H7 (cell line): ENCODE measurements around the gene PCBP3. TPM values are rescaled to one million over a fixed set of nuclear protein-coding genes. Genes with fewer than 3 reads are reported as not detected.
"Not testable (repeated sequence)": the region's sequence is repeated elsewhere in the genome, so short reads cannot be mapped to it uniquely, and the experiment has no call there.

ENCODE experiments used
- DNase-seq: peaks from one replicate; pipeline ENCODE4 v3.0.0; 2012
- H3K27me3 ChIP-seq: 2 replicates; pipeline ENCODE4 v1.6.0; 2011; ENCODE audit warnings: mild to moderate bottlenecking, low read length; ENCODE audit not compliant: control insufficient read depth, insufficient read depth
- H3K36me3 ChIP-seq: replicated peaks from 2 replicates; pipeline ENCODE4 v1.5.1; 2011; ENCODE audit warnings: low read length; ENCODE audit not compliant: control insufficient read depth, insufficient read depth
- H3K4me3 ChIP-seq: 2 replicates; pipeline ENCODE4 v1.5.1; 2011; ENCODE audit warnings: low read depth, mild to moderate bottlenecking, control low read depth, low read length, moderate library complexity; ENCODE audit not compliant: insufficient read depth
- total RNA-seq: library from RNA; depleted of rRNA; stranded (reverse); fragments of >200 nt; shearing (Covaris generic); gene quantifications from 2 replicates; pipeline ENCODE4 v1.2.3, GENCODE V29; 2014

PCBP3 gene
- total RNA-seq, 1 experiment from 2014 or later = 1.8 TPM

DNA sequence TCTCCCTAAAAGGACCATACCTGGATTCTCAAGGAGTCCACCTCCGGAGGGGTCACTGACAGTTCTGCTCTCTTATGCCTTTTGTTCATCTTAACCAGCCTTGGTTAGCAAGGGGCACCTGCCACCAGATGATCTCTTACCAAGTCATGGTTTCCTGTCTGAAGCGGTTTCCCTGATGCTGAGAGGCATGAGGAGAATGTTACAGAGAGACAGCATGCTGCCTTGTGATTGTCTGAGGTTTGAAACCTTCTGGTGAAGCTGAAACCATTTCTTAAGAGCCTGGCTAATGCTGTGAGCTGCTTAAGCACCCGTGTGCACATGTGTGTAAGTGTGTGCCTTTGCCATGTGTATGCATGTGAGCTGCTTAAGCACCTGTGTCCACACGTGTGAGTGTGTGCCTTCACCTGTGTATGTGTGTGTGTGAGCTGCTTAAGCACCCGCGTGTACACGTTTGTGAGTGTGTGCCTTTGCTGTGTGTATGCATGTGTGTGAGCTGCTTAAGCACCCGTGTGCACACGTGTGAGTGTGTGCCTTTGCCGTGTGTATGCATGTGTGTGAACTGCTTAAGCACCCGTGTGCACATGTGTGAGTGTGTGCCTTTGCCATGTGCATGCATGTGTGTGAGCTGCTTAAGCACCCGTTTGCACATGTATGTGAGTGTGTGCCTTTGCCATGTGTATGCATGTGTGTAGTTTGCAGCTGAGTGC, 201.7 kb downstream of the PCBP3 start:
- H3K27me3 ChIP-seq = no peaks in the 10 kb centered on the region
- no peak for DNase-seq
- no peak overlapping the region for H3K4me3 ChIP-seq
- H3K36me3 ChIP-seq = no peaks in the 10 kb centered on the region

DNA sequence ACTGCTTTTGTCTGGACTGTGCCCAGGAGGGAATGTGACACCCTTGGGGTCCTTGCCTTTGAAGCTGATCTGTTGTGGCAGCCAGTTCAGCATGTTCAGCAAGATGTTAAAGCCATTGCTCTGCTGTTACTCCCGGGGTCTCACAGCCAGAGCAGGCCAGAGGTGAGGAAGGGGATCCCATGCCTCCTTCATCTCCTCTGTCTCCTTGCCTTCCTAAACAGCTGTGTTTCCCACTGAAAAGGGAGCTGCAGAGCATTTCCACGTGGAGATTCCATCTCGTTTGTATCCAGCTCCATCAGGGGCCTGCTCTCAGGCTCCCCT, 202.2 kb downstream of the PCBP3 start:
- Histone ChIP-seq H3K36me3 (no peaks in the 10 kb centered on the region), H3K27me3 (no peaks in the 10 kb centered on the region), H3K4me3 (no peak overlapping the region)
- DNase-seq = no peak

DNA sequence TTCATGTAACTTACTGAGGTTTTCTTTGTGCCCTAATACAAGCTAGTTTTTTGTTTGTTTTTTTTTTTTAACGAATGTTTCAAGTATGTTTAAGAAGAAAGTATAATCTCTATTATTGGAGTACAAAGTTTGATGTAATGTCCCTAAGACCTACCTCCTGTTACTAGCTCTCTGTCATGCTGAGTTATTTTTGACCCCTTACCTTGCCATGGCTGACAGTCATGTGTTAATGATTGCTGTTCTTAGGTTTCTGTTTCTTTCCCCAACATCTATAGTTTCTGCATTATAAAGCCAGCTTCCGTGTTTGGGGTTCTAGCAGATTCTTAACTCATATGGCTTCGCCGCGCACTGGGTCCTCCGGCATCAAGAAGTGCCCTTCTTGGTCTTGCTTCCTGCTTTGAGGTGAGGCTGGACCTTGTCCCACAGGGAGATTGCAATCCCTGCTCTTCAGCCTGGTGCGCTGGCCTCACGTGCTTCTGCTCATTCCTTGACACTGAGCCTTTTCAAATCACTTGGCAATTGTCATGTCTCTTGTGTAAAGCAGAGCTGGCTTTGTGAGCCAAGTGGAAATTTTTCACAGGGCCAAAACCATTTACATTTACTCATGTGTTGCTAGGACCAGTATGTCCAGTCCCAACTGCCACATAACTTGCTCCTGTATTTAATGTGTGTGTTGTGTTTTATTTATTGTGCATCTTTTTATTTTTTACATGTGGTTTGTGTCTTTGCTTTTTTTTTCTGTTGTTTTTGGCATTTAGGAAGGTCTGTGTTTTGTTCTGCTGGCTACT, 203.0 kb downstream of the PCBP3 start:
- Histone ChIP-seq H3K4me3 (no peak overlapping the region), H3K27me3 (no peaks in the 10 kb centered on the region), H3K36me3 (no peaks in the 10 kb centered on the region)
- no peak for DNase-seq

DNA sequence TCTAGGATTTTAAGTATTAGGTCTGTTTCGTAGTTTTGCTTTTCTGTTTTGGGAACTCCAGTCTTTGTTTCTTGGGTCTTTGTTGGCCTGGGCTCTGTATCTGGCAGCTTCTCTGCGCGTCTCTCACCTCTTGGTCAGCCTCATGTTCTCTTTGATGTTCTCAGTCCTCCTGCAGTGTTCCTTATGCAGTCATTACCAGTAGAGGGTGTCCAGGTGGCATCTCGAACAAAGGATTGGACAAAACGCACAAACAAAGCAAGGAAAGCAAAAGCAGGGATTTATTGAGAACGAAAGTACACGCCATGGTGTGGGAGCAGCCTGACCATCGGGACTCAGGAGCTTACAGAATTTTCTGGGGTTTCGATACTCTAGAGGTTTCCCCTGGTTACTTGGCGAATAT, 204.3 kb downstream of the PCBP3 start:
- H3K36me3 ChIP-seq = no peaks in the 10 kb centered on the region
- no peak overlapping the region for H3K4me3 ChIP-seq
- H3K27me3 ChIP-seq = no peaks in the 10 kb centered on the region
- no peak for DNase-seq

DNA sequence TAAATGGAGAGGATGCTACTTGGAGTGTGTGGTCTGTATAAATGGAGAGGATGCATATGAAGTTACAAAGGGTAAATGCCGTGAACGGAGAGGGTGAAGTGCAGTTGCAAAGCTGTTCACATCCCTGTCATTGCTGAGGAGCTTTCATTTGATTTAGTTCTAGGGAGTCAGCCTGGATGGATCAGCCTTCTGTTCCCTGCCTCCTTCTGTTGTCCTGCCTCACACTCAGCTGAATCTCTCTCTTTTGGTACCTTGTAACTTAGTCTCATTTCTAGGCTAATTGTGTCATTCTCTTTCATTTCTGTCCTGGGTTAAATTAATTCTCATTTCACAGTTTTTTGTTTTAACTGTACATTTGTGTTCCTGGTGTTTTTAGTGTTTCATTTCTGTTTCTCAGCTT, 204.8 kb downstream of the PCBP3 start:
- no peaks in the 10 kb centered on the region for H3K27me3 ChIP-seq
- no peak overlapping the region for H3K4me3 ChIP-seq
- no peak for DNase-seq
- no peaks in the 10 kb centered on the region for H3K36me3 ChIP-seq

DNA sequence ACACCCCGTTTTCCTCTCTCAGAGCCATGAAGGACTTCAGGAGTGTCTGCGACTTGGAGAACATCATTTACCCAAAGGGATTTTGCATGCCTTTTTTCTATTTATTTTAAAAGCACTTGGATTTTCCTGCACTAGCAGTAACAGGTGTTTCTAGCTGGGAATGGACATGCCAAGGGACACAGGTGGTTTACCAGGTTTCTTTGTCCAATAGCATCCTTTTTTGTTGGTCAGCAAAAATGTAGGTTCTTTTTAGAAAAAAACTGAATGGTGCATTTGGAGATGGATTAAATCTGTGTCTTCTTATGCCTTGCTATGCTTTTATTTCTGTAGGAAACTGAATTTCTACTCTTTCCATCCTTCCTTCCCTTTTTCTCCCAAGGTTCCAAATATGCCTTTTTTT, 205.3 kb downstream of the PCBP3 start:
- Histone ChIP-seq H3K27me3 (no peaks in the 10 kb centered on the region), H3K36me3 (no peaks in the 10 kb centered on the region), H3K4me3 (no peak overlapping the region)
- DNase-seq = no peak

DNA sequence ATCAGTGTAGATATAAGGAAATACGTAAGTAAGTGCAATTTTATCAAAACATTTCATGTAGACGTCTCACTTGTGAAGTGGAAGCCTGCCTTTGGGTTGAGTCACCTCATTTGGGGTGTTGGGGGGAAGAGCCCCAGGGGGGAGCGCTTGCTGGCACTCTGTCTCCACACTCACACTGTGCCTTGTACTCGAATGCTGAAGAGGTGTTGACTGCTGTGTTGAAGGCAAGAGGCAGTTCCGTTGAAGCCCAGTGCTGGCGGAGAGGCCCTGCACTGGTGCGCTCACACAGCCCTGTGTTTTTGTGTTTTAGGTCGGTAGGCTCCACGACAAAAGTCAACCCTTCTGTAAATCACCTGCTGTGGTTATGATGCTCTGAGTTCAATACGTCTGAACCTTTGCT, 206.1 kb downstream of the PCBP3 start:
- DNase-seq = no peak
- H3K36me3 ChIP-seq = no peaks in the 10 kb centered on the region
- no peaks in the 10 kb centered on the region for H3K27me3 ChIP-seq
- no peak overlapping the region for H3K4me3 ChIP-seq

DNA sequence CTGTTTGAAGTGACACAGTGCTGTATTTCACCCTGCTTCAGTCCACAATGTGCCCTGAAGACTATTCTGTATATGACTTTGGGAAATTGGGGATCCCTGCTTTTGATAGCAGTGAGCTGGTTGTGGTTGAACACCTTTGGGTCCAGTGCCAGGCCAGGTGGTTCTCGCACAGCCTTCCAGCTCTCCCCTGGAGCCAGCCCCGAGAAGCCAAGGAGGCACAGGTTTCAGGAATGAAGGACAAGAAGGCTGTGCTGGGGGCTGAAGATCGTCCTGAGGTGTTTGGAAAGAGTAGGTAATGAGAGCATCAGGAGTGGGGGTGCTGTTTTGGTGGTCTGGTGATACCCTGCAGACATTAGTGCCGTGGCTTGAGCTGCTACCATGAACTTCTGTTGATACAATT, 206.7 kb downstream of the PCBP3 start:
- Histone ChIP-seq H3K4me3 (no peak overlapping the region), H3K27me3 (no peaks in the 10 kb centered on the region), H3K36me3 (no peaks in the 10 kb centered on the region)
- no peak for DNase-seq

DNA sequence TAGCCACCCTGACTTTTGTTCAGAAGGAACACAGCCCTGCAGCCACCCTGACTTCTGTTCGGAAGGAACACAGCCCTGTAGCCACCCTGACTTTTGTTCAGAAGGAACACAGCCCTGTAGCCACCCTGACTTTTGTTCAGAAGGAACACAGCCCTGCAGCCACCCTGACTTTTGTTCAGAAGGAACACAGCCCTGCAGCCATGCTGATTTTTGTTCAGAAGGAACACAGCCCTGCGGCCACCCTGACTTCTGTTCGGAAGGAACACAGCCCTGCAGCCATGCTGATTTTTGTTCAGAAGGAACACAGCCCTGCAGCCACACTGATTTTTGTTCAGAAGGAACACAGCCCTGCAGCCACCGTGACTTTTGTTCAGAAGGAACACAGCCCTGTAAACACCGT, 208.9 kb downstream of the PCBP3 start:
- H3K4me3 ChIP-seq, H3K36me3 ChIP-seq, H3K27me3 ChIP-seq, DNase-seq: not testable (repeated sequence)

DNA sequence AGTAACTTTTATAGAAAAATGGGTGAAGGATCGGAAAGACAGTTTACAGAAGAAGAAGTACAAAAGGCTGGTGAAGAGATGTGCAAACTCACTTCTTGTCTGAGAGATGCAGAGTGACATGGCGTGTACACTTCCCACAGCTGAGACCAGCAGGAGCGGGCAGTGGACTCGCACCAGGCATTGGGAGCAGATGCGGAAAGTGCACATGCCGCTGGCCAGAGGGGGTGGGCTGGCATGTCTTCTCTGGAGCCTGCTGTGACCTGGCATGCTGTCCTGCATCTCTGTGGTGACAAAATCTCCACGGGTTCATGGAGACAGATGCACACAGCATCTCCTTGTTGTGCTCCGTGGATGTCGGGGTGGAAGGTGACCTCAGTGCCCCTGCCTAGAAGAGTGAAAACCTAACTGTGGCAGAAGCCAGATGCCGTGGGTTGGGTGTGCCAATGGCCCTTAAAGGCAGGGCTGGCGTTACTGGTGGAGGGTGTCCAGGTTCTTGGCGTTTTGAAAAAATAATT, 209.4 kb downstream of the PCBP3 start:
- no peaks in the 10 kb centered on the region for H3K36me3 ChIP-seq
- H3K4me3 ChIP-seq = no peak overlapping the region
- no peaks in the 10 kb centered on the region for H3K27me3 ChIP-seq
- DNase-seq = no peak

DNA sequence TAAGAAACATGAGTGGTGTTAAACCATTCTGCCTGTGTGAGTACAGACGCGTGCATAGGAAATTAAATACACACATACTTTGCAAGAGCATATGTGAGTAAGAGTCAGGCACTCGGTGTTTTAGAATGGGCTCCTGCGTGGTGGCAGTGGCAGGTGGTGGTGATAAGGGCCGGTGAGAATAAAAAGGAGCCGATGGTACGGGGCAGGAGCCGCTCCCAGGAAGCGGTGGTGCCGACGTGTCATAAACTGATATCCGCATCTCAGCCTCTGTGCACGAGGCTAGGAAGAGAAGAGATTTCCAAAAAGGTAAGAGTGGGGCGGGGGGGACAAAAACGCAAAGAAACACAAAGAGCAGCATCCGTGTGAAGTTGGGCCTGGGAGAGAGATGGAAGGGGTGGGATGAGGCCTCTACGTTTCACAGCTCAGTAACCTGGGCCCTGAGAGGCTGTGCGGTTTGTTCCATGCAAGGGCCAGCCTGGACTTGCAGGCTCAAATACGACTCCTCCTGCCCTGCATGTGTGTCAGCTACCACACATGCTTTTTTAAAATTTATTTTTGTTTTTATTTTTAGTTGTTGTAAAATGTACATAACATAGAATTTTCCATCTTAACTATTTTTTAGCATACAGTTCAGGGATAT, 210.3 kb downstream of the PCBP3 start:
- no peaks in the 10 kb centered on the region for H3K36me3 ChIP-seq
- DNase-seq = no peak

DNA sequence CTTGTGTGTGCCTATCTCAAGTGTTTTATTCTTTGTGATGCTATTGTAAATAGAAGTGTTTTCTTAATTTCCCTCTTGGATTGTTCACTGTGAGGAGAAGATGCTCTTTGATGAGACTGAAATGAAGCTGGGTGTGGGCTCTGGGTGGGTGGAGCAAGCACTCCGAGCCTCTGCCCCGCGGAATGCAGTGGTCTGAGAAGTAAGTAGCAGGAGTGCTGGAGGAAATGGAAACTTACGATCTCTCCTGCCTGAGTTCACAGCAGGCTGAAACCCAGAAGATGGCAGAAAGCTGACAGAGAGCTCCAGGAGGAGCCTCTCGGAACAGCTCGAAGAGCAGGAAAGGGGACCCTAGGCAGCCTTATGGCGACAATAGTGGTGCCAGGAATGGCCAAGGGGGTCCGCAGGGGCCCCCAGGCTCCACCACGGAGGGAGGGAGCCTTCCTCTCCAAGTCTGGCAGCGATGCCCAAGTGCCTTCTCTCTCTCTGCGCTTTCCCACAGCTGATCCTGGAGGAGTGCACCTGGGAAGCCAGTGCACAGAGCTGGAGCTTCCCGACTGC, 211.2 kb downstream of the PCBP3 start:
- H3K4me3 ChIP-seq = no peak overlapping the region
- no peaks in the 10 kb centered on the region for H3K36me3 ChIP-seq
- DNase-seq = peak; percentile 59
- H3K27me3 ChIP-seq = no peaks in the 10 kb centered on the region

More for the DNA sequence above, 210.3 kb downstream of the PCBP3 start:
- Histone ChIP-seq H3K4me3 (no peak overlapping the region), H3K27me3 (no peaks in the 10 kb centered on the region)

DNA sequence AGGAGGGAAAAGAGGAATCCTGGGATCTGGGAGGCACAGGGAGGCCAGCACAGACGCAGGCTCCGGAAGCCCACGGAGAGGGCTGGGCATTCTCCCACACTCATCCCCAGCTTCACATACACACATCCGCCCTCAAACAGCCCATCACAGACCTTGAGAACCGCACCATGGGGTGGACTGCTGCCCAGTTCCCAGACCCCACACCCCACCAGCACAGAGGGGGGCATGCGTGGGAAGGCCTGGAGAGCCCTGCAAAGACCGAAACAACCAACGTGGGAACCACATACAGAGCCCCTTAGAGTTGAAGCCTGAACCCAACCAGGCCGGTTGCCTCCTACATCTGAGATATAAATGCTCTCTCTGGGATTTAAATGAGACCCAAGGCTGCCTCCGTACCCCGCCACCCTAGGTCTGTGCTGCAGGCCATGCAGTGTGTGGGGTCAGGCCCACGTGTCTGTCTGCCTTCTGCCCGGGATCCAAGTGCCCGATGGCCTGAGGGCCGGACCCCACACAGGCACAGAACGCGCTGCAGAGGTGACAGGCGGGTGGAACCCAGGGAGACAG, 211.8 kb downstream of the PCBP3 start:
- no peak overlapping the region for H3K4me3 ChIP-seq
- DNase-seq = peak; percentile 64

DNA sequence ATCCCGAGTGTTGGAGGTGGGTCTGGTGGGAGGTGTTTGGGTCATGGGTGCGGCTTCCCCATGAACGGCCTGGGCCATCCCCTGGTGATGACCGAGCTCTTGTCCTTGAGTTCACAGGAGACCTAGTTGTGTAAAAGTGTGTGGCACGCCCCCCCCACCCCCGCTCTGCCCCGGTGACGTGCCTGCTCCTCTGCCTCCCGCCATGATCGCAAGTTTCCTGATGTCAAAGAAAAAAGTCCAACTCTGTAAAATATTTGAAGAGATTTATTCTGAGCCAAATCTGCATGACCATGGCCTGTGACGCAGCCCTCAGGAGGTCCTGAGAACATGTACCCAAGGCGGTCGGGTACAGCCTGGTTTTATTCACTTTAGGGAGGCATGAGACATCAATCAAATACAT, 212.9 kb downstream of the PCBP3 start:
- DNase-seq = no peak
- Histone ChIP-seq H3K27me3 (no peaks in the 10 kb centered on the region), H3K36me3 (no peaks in the 10 kb centered on the region), H3K4me3 (no peak overlapping the region)

More for the DNA sequence above, 211.8 kb downstream of the PCBP3 start:
- Histone ChIP-seq H3K27me3 (no peaks in the 10 kb centered on the region), H3K36me3 (no peaks in the 10 kb centered on the region)
